ENCODE data around the gene ALG5.
A peak's percentile ranks its signal among the peaks of the same experiment; 100 is the strongest.

Gene ALG5

DNA sequence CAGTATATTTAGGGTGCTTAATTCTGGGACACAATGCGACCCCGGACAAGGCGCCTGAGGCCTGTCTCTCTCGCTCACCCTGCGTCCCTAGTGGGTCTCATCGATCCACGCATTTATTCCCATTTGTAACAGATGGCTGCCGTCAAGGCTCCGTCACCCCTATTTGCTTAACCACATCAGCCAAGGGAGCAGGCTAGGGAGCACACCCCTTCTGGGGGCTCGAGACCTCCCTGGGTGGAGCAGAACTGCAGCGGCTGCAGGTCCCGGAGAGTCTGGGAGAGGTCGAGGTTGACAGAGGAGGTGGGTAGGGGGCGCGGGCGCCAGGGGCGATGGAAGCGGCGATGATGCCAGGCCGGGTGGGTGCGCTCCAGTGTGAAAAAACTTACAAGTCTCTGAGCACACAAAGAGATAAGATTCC lies 507 bp downstream of the ALG5 start:
- H3K27me3 Mint-ChIP-seq, result no peaks in the 10 kb centered on the region
- peaks cover 38% of the 10 kb centered on the region for H3K4me1 Mint-ChIP-seq
- peak overlapping the region; percentile 100 for H3K27ac Mint-ChIP-seq
- DNase-seq (peak; percentile 16 to 30), ATAC-seq (no peak)
- H3K9me3 Mint-ChIP-seq, result no peaks in the 10 kb centered on the region
- peak overlapping the region; percentile 97 to 99 for H3K4me3 Mint-ChIP-seq

DNA sequence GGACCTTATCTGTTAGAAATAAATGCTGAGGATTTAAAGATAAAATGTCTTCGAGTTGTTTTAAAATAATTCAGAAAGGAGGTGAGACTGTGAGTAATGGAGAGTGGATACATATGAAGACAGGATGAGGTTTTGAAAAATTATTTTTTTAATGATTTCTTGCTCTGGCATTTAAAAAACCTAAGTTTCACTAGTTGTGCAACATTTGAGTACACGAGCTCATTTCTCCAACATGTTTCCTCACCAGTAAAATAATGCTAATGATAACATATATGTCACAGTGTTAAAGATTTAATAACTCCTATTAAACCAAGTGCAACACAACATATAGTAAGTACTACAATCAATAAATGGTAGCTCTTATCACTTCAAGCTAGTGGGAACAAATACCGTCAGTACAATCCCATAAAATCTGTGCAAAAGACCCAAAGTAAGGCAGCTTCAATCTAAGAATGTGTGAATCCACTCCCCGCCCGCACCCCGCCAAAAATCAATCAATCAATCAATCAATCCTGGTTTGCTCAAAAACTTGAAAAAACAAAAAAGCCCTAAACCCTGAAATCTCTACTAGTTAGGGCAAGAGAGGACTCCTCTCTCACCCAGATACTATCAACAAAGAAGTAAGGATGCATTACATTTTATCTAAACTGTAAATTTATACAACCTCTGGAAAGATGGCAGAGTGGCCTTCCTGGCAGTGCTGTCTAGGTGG lies 1.3 kb downstream of the ALG5 start:
- Mint-ChIP-seq H3K4me1 (peaks cover 32% of the 10 kb centered on the region), H3K27ac (peak overlapping the region; percentile 100), H3K27me3 (no peaks in the 10 kb centered on the region), H3K4me3 (peak overlapping the region; percentile 97 to 99), H3K9me3 (no peaks in the 10 kb centered on the region)
- DNase-seq (no peak), ATAC-seq (no peak)

DNA sequence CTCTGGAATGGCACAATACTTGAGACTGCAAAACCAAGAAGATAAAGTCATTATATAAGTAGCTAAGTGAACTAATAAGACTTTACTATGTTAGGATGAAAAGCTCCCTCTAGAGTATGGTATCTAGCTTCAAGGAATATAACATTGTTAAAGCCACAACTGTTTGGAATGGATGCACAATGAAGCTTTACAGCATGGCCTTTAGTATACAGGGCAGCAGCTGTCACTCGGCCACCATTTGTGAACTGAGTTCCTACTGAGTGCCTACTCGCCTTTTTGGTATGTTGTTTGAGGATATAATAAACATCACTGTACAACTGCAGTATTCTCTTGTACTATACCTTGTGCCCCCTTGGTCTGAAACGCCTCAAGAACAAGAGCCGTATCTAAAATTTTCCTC lies 6.8 kb downstream of the ALG5 start:
- H3K27ac Mint-ChIP-seq, result no peak overlapping the region
- no peak for ATAC-seq
- H3K4me1 Mint-ChIP-seq, result peaks cover 25% of the 10 kb centered on the region
- no peaks in the 10 kb centered on the region for H3K9me3 Mint-ChIP-seq
- no peaks in the 10 kb centered on the region for H3K27me3 Mint-ChIP-seq
- H3K4me3 Mint-ChIP-seq, result no peak overlapping the region
- DNase-seq, result no peak

DNA sequence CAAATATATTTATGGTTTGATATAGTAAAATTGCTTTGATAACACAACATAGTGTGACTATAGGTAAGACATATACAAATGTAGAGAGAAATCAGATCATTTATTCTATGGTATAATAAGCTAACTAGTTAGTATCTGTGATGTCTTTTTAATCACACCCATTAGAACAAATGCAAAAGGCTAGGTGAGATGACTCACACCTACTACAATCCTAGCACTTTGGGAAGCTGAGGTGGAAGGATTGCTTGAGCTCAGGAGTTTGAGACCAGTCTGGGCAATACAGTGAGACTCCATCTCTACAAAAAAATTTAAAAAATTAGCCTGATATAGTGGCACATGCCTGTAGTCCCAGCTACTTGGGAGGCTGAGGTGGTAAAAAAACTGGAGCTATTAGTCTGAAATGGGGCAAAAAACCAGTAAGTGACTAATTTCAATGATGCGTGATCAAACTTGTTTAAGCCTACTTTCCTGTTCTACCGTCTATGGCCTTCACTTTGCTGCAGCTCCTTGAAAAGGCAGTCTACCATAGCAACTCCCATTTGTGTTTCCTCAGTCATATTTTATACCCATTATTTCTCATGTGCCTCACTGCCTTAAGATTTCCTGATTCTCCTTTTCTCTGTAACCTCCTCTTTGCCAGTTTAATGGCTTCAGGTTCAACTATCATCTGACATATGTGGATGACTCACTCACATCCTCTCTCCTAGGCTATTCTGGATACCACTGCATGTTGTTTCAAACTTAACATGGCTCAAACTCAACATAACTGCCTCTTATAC lies 12.5 kb downstream of the ALG5 start:
- ATAC-seq, result no peak
- H3K27me3 Mint-ChIP-seq, result no peaks in the 10 kb centered on the region
- peaks cover 4% of the 10 kb centered on the region for H3K4me1 Mint-ChIP-seq
- no peak overlapping the region for H3K4me3 Mint-ChIP-seq
- H3K27ac Mint-ChIP-seq, result peak overlapping the region; percentile 21 to 84
- no peak for DNase-seq
- H3K9me3 Mint-ChIP-seq, result no peaks in the 10 kb centered on the region

GRCh38 chr13:36981156-36981743 lies 17.9 kb downstream of the ALG5 start:
- no peak overlapping the region for H3K27ac Mint-ChIP-seq
- DNase-seq, result no peak
- no peak overlapping the region for H3K4me3 Mint-ChIP-seq
- no peak for ATAC-seq
- H3K27me3 Mint-ChIP-seq, result no peaks in the 10 kb centered on the region
- no peaks in the 10 kb centered on the region for H3K9me3 Mint-ChIP-seq
- H3K4me1 Mint-ChIP-seq, result no peaks in the 10 kb centered on the region

GRCh38 chr13:36979361-36980050 lies 19.6 kb downstream of the ALG5 start:
- Mint-ChIP-seq H3K27ac (no peak overlapping the region), H3K9me3 (no peaks in the 10 kb centered on the region), H3K4me3 (no peak overlapping the region), H3K27me3 (no peaks in the 10 kb centered on the region), H3K4me1 (no peaks in the 10 kb centered on the region)
- ATAC-seq (no peak), DNase-seq (no peak)

DNA sequence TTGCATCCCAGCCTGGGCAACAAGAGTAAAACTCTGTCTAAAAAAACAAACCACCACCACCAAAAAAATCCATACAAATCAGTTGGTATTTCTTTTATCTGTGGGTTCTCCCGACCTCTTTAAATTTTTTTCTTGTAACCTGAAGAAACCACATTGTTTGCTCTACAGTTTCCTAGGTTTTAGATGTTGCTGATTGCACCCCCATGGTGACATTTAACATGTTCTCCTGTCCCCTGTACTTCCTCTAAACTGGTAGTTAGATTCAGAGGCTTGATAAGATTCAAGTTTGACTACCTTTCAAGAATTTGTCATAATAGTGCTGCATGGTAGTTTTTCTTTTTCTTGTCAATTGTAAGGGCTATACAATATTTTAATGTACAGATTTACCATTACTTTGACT lies 24.0 kb downstream of the ALG5 start:
- ATAC-seq, result no peak
- H3K27me3 Mint-ChIP-seq, result no peaks in the 10 kb centered on the region
- H3K4me3 Mint-ChIP-seq, result no peak overlapping the region

DNA sequence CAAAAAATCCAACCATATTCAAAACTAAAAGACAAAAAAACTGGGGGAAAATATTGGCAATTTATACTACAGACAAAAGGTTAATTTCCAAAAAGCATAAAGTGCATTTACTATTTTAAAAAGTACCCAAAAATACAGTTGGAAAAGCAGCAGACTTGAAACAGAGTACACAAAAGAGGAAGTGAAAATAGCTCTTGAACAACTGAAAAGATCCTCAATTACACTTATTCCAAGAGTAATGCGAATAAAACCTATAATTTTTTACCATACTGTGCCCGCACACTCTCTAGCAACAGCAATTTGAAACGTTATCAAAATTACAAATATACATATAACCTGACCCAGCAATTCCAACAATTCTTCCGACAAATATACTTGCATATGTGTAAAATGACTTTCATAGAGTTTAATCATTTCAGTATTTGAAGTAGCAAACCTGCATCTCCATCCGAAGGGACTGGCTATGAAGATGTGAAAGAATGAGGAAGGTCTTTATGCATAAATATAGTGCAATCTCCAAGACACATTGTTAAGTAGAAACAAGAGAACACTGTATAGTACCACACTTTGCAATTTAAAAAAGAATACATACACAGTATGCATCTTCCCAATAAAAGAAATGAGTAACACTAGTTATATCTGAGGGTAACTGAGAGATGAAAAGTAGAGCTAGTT lies 25.4 kb downstream of the ALG5 start:
- no peaks in the 10 kb centered on the region for H3K27me3 Mint-ChIP-seq
- no peaks in the 10 kb centered on the region for H3K4me1 Mint-ChIP-seq
- no peak for DNase-seq
- no peak for ATAC-seq
- peak overlapping the region in 1 of 2 donors; percentile 25 for H3K27ac Mint-ChIP-seq
- no peak overlapping the region for H3K4me3 Mint-ChIP-seq
- no peaks in the 10 kb centered on the region for H3K9me3 Mint-ChIP-seq

More for the DNA sequence above, 24.0 kb downstream of the ALG5 start:
- Mint-ChIP-seq H3K9me3 (no peaks in the 10 kb centered on the region), H3K27ac (no peak overlapping the region), H3K4me1 (no peaks in the 10 kb centered on the region)
- DNase-seq, result no peak

DNA sequence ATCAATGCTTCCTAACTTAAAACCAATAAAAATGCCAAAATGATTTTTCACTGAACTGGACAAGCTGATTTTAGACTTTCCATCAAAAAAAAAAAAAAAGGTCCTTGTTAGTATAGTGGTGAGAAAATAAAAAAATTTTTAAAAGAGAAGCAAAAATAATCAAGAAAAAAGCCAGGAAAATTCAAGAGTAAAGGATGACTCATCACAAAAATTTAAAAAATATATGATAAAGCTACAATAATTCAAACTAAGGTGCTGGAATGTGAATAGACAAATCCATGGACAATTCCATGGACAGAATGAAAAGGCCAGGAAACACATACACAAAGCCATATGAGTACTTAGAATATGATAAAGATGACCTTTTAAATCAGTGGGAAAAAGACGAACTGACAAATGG lies 26.1 kb downstream of the ALG5 start:
- H3K4me1 Mint-ChIP-seq, result no peaks in the 10 kb centered on the region
- no peak for ATAC-seq

GRCh38 chr13:36966404-36966803 lies 32.7 kb downstream of the ALG5 start:
- no peak for DNase-seq
- H3K27ac Mint-ChIP-seq, result no peak overlapping the region
- no peaks in the 10 kb centered on the region for H3K9me3 Mint-ChIP-seq
- no peak for ATAC-seq
- H3K27me3 Mint-ChIP-seq, result no peaks in the 10 kb centered on the region
- H3K4me1 Mint-ChIP-seq, result no peaks in the 10 kb centered on the region
- no peak overlapping the region for H3K4me3 Mint-ChIP-seq

More for the DNA sequence above, 26.1 kb downstream of the ALG5 start:
- no peak overlapping the region for H3K4me3 Mint-ChIP-seq
- DNase-seq, result no peak
- H3K27ac Mint-ChIP-seq, result no peak overlapping the region
- no peaks in the 10 kb centered on the region for H3K27me3 Mint-ChIP-seq
- no peaks in the 10 kb centered on the region for H3K9me3 Mint-ChIP-seq

DNA sequence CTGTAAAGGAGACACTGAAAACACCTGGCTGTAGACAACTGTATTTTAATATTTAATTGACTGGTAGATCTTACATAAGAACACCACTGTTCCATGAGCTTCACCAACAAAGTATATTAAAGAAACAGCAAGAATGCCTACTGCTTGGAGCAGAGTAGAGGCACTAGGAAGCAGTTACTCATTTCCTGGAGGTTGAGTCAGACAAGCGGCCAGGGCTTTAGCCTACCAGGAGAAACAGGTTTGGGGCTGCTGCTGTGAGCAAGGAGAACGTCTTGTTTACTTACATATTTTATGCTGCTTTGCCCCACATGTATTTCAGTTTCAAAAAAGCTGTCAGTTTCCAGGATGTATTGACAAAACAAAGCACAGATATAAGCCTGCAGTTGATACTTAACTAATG lies 33.4 kb downstream of the ALG5 start:
- ATAC-seq (no peak), DNase-seq (no peak)
- Mint-ChIP-seq H3K27ac (peak overlapping the region in 1 of 2 donors; percentile 61), H3K4me1 (no peaks in the 10 kb centered on the region), H3K27me3 (no peaks in the 10 kb centered on the region), H3K9me3 (no peaks in the 10 kb centered on the region), H3K4me3 (no peak overlapping the region)

DNA sequence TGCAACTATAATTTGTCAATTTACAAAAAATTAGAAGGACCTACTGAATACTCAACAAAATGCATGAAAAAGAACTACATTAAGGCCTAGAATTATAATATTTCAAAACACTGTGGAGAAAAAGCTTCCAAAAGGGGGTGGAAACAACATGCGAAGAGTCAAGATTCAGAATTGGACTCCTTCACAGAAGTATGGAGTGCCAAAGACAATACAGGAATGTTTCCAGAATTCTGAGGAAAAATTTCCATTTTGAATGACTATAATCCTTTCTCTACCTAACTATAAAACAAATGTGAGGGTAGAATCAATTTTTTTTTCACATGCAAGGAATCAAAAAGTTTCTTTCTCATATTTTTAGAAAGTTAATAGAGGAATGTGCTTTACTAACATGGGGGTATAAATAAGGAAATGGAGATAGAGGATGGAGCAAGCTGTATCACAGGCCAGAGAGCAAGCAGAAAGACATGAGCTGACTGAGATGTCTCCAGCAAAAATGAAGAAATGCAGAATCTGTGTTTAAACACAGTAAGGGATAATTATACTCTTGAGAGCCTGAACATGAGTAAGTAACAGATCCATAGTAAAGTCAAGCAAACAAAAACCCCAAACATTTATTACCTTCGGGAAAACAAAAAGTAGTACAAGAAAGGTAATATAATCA lies 39.6 kb downstream of the ALG5 start:
- no peaks in the 10 kb centered on the region for H3K4me1 Mint-ChIP-seq
- no peak for ATAC-seq
- no peaks in the 10 kb centered on the region for H3K27me3 Mint-ChIP-seq
- no peak overlapping the region for H3K27ac Mint-ChIP-seq
- no peak for DNase-seq
- no peak overlapping the region for H3K4me3 Mint-ChIP-seq
- no peaks in the 10 kb centered on the region for H3K9me3 Mint-ChIP-seq

DNA sequence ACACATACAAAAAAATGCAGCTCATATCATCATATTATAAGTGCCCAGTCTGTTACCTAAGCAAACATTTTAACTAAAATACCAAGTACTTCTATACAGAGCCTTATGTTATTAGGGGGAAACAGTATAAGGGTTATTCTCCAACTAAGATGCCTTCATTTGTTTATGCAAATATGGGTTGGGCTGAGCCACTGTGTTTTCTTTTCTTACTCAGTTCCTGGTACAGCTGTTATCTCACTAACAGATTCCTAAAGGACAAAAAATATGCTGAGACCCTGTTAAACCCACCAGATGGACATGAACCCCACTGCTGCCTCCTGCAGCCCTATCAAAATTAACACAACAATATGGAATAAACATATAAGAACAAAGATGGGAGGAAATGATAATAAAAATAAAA lies 44.6 kb downstream of the ALG5 start:
- no peak for ATAC-seq
- DNase-seq, result no peak
- Mint-ChIP-seq H3K27me3 (no peaks in the 10 kb centered on the region), H3K4me1 (no peaks in the 10 kb centered on the region), H3K27ac (peak overlapping the region in 1 of 2 donors; percentile 76), H3K9me3 (no peaks in the 10 kb centered on the region), H3K4me3 (no peak overlapping the region)

DNA sequence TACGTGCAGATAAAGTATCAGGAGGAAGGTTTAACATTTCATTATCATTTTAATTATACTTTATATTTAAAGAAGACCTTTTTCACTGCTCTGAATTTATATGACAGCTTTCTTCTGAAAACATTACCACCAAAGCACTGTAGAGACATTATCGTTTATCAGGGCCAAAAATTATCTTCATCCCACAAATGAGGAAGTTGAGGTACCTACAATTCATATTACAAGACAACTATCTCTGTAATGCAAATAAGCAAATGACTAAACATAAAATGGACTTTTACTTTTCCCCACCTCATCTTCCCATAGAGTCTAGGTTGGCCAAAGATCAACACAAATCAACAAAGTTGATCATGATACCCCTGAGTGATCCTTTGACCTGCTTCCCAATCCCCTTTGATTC lies 48.2 kb downstream of the ALG5 start:
- no peak overlapping the region for H3K27ac Mint-ChIP-seq
- DNase-seq (no peak), ATAC-seq (no peak)
- H3K27me3 Mint-ChIP-seq, result no peaks in the 10 kb centered on the region
- no peak overlapping the region for H3K4me3 Mint-ChIP-seq
- H3K4me1 Mint-ChIP-seq, result no peaks in the 10 kb centered on the region
- peaks cover 0 to 4% of the 10 kb centered on the region in 2 donors for H3K9me3 Mint-ChIP-seq

- Mint-ChIP-seq H3K27ac (peak overlapping the region in 1 of 2 donors; percentile 19), H3K27me3 (no peaks in the 10 kb centered on the region), H3K4me1 (no peaks in the 10 kb centered on the region), H3K9me3 (peaks cover 0 to 10% of the 10 kb centered on the region in 2 donors), H3K4me3 (no peak overlapping the region)
- DNase-seq (no peak), ATAC-seq (no peak)
Observed at GRCh38 chr13:36950330-36950729, 48.8 kb downstream of the ALG5 start.

All from stimulated activated naive CD8-positive, alpha-beta T cell treated with anti-CD3 and anti-CD28 coated beads, Interleukin-15, amount 100 ng/mL, for 72 hours (primary cell).